AG20443 (cell line): ENCODE measurements around the gene PRSS53.
"Not testable (repeated sequence)": the region's sequence is repeated elsewhere in the genome, so short reads cannot be mapped to it uniquely, and the experiment has no call there.

Experiments
- DNase-seq: peaks from one replicate; pipeline ENCODE4 v3.0.0; 2012; ENCODE audit warnings: low spot score, mixed read lengths

The PRSS53 gene

GRCh38 chr16:31117384-31118222, 28.9 kb upstream of the PRSS53 start, which contains the start of gene KAT8:
TSS of gene KAT8 (plus strand) at chr16:31117664. CDS start at chr16:31117682, 18 bp downstream.
- DNase-seq: peak; percentile 96

GRCh38 chr16:31114468-31114867, 25.7 kb upstream of the PRSS53 start:
- DNase-seq: no peak

GRCh38 chr16:31113121-31114120, 24.7 kb upstream of the PRSS53 start:
- DNase-seq: no peak

- DNase-seq: no peak
Measured at GRCh38 chr16:31112711-31113110, 24.0 kb upstream of the PRSS53 start.

GRCh38 chr16:31111881-31112466, 23.2 kb upstream of the PRSS53 start:
- DNase-seq: no peak

- DNase-seq: no peak
Measured at GRCh38 chr16:31110106-31111034, 21.6 kb upstream of the PRSS53 start.

GRCh38 chr16:31109622-31110021, 20.9 kb upstream of the PRSS53 start:
- no peak for DNase-seq

GRCh38 chr16:31108794-31109558, 20.2 kb upstream of the PRSS53 start:
- no peak for DNase-seq

GRCh38 chr16:31108035-31108793, 19.5 kb upstream of the PRSS53 start, which contains the start of gene BCKDK:
TSS of gene BCKDK (plus strand) at chr16:31108386. CDS start at chr16:31109224, 838 bp downstream.
- DNase-seq: peak; percentile 92

GRCh38 chr16:31107465-31107867, 18.7 kb upstream of the PRSS53 start:
- DNase-seq: no peak

- no peak for DNase-seq
Measured at GRCh38 chr16:31106509-31107464, 18.0 kb upstream of the PRSS53 start.

- peak; percentile 92 for DNase-seq
Measured at GRCh38 chr16:31105677-31106213, 17.0 kb upstream of the PRSS53 start.

GRCh38 chr16:31100876-31101641, 12.3 kb upstream of the PRSS53 start:
- DNase-seq: not testable (repeated sequence)

GRCh38 chr16:31099860-31100638, 11.3 kb upstream of the PRSS53 start:
- no peak for DNase-seq

GRCh38 chr16:31094424-31095120, 5.8 kb upstream of the PRSS53 start, which contains the start of gene VKORC1:
TSS of gene VKORC1 (minus strand) at chr16:31094797. CDS start at chr16:31094729, 68 bp downstream.
- DNase-seq: peak; percentile 96

GRCh38 chr16:31094088-31094423, 5.3 kb upstream of the PRSS53 start:
- DNase-seq: no peak
